Stimulated activated CD8-positive, alpha-beta memory T cell treated with anti-CD3 and anti-CD28 coated beads, Interleukin-15, amount 100 ng/mL, for 48 hours (primary cell): ENCODE measurements around the gene CPAMD8.
"Not testable (repeated sequence)": the region's sequence is repeated elsewhere in the genome, so short reads cannot be mapped to it uniquely, and the experiment has no call there.

Experiments
- DNase-seq, 2 donors: peaks; one replicate each; pipeline ENCODE4 v3.0.0-alpha.2; 2020; ENCODE audit warnings: low read depth in 2 of 2

Gene CPAMD8

DNA sequence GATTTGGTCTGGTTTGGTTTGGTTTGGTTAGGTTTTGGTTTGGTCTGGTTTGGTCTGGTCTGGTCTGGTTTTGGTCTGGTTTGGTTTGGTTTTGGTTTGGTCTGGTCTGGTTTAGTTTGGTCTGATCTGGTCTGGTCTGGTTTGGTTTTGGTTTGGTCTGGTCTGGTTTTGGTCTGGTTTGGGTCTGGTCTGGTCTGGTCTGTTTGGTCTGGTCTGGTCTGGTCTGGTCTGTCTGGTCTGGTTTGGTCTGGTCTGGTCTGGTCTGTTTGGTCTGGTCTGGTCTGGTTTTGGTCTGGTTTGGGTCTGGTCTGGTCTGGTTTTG lies 151.7 kb downstream of the CPAMD8 start:
- DNase-seq, result not testable (repeated sequence)

DNA sequence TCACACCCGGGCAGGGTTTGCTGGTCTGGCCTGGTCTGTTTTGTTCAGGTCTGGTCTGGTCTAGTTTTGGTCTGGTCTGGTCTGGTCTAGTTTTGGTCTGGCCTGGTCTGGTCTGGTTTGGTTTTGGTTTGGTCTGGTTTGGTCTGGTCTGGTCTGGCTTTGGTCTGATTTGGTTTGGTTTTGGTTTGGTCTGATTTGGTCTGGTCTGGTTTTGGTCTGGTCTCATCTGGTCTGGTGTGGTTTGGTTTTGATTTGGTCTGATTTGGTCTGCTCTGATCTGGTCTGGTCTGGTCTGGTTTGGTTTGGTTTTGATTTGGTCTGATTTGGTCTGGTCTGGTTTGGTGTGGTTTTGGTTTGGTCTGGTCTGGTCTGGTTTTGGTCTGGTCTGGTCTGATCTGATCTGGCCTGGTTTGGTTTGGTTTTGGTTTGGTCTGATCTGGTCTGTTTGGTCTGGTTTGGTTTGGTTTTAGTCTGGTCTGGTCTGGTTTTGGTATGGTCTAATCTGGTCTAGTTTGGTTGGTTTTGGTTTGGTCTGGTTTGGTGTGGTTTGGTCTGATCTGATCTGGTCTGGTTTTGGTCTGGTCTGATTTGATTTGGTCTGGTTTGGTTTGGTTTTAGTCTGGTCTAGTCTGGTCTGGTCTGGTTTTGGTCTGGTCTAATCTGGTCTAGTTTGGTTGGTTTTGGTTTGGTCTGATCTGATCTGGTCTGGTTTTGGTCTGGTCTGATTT lies 152.2 kb downstream of the CPAMD8 start:
- no peak for DNase-seq

DNA sequence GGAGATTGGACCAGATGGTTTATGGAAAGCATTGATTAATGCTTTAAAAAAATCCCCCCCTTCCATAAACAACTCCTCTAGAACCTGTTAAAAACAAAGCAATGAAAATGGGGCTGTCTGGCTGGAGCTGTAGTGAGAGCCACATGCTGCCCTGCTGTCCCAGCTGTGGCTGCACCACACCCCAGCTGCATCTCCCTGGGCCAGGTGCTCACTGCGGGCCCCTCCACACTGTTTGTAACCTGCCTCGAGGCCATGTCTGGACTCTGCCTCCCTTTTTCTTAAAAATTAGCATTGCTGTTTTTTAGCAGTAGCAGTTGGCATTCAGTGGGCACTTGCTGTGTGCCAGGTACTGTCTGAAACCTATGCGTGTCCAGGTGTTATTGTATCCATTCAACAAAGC lies 153.0 kb downstream of the CPAMD8 start:
- DNase-seq, result no peak

DNA sequence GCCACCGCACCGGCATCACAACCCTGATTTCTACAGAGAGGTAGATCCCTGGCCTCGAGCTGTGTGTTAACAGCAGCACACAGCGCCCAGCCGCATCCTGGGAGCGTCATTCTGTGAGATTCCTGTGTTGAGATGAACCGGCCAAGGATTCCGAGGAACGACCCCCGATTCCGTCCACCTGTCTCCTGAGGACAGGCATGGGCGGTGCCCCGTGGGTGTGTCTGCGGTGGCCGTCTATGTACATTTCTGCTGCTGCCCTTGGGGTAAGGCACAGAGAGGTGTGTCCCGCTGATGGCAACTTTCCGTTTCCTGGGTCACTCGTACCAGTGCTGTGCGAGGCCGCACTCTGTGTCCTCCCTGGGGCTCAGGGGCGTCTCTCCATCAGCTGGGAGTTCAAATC lies 153.9 kb downstream of the CPAMD8 start:
- DNase-seq, result no peak

DNA sequence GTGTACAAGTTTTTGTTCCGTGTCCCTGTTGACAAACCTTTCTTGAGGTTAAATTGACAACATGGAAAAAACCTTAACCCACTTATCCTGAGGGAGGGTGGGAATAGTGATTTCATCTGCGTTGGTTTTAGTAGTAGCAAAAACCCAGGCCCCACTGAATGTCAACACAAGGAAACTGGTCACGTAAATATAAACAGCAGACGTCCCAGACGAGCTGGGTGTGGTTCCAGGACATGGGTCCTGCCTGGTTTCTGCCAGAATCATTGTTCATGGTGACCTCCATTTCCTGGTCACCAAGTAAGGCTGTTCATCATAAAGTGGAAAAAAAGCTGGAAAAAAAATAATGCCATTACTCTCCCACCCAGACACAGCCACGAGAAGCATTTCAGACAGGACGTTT lies 154.7 kb downstream of the CPAMD8 start:
- no peak for DNase-seq

DNA sequence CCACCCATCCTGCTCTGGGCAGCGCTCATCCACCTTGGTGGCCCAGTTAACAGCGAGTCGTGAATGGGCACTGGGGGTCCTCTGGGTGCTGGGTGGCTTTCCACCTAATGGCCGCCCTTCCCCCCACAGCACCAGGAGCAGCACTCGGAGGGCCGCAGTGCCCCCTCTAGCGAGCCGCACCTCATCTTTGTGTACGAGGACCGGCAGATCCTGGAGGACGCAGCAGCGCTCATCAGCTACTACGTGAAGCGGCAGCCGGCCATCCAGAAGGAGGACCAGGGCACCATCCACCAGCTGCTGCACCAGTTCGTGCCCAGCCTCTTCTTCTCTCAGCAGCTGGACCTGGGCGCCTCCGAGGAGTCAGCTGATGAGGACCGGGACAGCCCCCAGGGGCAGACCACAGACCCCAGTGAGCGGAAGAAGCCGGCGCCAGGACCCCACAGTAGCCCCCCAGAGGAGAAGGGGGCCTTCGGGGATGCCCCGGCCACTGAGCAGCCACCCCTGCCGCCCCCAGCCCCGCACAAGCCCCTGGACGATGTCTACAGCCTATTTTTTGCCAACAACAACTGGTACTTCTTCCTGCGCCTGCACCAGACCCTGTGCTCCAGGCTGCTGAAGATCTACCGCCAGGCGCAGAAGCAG lies 157.2 kb downstream of the CPAMD8 start:
- DNase-seq, result no peak

DNA sequence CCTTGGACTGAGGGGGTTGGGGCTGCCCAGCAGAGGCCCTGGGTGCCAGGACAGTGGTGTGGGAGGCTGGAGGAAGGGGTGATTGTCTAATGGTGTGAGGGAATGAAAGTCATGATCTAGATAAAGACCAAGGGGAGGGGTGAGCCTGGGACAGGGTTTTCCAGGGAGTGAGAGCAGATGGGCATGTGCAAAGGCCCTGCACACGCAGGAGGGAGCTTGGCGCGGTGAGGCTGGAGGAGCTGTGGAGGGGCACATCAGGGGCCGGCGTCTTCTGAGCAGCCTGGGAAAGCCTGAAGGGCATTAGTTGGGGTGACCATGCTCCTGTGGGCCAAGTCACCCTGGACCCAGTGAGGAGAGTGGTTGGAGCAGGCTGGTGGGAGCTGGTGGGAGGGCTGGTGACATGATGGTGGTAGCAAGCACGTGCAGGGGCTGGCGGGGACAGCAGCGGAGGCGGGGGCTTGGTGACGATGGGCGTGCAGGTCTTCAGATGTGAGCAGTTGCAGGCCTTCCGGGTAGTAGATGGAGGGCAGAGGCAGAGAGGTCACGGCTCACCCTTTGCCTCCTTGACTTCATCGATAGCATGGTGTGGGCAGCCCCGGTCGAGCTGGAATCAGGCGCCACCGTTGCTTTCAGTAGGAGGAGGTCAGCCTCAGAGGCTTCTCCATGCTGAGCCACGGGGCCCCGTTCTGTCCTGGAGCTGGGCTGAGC lies 158.0 kb downstream of the CPAMD8 start:
- DNase-seq, result no peak

DNA sequence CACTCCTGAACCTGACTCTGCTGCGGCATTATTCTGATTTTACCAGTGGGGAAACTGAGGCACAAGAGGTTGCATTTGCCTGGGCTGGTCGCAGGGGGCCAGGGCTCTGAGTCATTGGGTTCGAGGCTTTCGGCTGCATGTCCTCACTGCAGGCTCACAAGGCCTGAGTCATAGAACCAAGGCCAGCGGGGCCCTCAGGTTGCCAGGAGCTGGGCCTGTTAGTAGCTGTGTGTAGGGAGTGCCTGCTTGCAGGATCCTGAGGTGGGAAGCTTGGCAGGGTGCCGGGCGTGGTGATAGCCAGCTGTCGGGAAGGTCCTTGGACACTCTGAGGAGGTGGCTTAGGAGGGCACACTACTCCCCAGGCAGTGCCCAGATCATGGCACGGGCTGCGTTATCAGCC lies 159.4 kb downstream of the CPAMD8 start:
- no peak for DNase-seq

DNA sequence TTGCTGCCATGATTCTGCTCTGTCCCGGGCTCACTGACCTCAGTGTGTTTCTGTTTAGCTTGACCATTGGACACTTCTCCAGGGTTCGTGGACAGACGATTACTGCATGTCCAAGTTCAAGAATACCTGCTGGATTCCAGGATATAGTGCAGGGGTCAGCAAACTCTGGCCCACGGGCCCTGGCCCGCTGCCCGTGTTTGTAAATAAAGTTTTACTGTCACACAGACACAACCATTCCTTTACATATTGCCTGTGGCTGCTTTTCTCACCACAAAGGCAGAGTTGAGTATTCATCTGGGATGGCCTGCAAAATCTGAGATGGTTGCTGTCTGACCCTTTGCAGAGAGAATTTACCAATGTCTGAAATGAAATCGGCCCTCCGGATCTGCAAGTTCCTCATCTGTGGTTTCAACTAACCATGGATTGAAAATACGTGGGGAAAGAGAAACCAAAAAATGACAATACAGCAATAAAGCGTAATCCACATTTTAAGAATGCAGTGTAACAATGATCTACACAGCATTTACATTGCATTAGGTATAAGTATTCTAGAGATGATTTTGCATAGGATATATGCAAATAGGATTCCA lies 163.7 kb downstream of the CPAMD8 start:
- DNase-seq, result no peak

DNA sequence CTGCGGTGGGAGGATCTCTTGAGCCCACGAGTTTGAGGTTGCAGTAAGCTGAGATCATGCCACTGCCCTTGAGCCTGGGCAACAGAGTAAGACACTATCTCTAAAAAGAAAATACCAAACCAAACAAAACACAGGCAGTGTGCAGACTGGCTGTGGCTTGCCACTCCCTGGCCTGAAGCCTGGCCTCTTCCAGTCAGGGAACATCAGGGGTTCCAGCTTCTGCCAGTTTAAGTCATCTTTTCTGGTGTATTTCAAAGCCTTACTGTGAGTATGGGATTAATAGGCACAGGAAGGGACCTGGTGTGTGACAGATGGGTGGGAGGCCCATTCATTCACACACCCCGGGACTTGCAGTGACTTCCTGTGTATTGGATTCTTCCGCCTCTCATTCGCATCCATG lies 164.8 kb downstream of the CPAMD8 start:
- no peak for DNase-seq

DNA sequence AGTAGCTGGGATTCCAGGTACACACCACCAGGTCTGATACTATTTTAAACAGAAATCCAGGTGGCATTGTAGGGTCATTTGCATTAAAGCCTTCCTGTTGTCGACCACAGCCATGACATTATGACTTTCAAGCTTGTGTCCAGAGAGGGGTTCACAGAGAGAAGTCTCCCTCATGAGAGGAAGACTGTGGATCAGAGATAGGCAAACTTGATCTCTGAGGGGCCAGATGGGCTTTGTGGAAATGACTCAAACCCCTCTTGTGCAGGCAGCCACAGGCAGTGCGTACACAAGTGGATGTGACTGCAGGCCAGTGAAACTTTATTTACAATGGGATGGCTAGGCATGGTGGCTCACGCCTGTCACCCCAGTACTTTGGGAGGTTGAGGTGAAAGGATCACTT lies 165.6 kb downstream of the CPAMD8 start:
- no peak for DNase-seq

DNA sequence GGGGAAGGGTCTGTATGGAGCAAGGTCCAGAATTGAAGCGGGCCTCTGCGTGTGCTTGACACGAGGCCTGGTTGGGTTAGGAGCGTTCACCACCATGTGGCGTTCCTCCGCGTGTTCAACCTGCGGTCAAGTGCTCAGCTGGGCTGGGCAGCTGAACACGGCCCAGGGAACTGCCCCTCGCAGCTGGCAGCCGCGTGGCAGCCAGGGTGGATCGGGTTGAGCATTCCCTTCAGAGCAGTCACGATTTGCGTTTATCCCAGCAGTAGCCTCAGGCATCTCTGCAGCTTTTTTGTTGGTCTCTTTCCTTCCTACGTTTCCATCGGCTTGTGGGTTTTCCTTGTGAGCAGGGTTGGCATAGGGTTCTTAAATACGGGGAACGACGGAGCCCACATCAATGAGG lies 166.5 kb downstream of the CPAMD8 start:
- no peak for DNase-seq

DNA sequence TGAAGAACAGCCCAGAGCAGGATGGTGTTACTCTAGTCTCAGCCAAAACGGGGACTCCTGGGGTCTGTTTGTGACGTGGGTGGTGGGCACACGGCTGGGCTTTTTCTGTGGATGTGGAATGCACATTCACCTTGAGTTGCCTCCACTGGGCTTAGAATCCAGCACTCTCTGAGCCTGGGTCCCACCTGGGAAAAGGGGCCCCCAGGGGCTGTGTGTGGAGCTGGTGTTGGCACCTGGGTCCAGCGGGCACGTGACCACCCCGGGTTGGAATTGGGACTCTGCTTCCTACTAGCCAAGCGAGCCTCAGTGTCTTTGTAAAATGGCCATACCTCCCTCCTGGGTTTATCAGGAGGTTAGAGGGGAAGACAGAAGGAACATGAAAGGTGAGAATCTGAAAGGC lies 167.0 kb downstream of the CPAMD8 start:
- DNase-seq, result no peak

DNA sequence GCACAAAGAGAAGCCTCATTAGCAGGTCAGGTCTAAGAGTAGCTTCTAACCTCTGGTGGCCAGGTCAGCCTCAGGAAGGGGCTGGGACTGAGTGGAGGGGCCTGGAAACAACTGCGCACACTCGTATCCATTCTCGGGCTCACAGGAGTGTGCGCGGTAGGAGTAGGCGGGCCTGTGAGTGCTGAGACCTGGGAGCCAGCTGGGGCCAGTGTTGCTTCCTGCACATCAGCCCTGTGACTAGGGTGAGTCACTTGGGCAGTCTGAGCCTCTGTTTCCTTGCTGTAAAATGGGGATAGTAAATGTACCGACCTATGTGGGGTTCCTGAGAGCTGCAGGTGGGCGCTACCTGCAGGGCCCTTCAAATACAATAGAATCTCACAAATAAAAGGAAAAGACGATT lies 170.5 kb downstream of the CPAMD8 start:
- no peak for DNase-seq

DNA sequence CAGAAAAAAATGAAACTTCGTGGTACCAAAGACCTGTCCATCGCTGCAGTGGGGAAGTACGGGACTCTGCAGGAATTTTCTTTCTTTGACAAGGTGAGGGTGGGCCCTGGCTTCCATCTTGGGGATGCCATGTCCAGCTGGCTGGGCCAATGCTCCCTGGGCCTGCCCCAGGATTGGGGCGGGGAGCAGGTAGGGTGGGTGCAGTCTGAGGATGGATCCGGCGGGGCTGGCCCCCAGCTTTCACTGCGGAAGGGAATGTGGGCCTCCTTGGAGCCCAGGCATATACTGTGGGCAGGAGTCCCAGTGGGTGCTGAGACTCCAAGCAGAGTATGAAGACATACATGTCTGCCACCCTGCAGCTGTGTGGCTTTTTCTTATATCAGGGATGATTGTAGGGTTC lies 173.5 kb downstream of the CPAMD8 start:
- DNase-seq, result no peak

DNA sequence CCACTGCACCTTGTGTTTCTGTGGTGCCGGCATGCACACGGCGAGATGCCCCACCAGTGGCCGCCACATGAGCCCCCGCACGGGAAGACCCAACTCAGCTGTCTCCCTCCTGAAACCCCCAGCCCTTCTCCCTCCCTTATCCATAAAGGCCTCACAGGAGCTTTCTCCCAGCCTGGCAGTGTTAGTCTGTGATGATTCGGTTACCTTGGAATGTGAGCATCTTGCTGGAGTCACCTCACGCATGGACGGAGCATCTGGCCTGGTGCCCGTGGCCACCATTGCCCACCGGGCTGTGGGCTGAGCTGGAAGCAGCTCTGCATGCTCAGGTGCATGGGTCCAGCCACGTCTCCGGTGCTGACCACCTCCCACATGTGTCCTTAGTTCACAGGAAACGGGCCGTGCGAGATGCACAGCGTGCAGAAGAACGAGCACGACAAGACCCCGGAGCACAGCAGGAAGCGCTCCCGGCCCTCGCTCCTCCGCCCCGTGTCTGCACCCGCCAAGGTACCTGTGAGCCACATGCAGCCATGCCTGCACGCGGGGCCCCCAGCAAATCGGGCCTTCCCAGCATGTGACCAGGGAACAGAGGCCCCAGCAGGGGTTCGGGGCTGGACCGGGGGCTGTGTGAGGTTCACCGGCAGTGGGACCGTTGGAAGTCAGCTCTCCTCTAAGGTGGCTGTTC lies 175.4 kb downstream of the CPAMD8 start:
- DNase-seq, result no peak

DNA sequence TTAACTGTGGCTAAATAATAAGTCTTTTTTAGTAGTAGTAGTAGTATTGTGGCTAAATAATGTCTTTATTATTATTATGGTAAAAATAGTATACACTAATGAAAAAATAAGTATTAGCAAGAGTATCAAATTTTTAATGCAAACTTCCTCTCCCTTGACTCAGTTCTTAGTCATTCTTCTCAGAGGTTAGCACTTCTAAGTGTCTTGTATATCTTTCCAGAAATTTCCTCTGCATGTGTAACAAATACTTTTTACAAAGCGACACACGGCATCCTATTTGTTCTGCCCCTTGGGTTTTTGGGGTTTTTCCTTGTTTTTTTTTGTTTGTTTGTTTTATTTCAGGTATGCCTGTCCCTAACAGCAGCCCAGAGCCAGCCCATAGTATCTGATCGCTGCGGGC lies 176.5 kb downstream of the CPAMD8 start:
- DNase-seq, result no peak

DNA sequence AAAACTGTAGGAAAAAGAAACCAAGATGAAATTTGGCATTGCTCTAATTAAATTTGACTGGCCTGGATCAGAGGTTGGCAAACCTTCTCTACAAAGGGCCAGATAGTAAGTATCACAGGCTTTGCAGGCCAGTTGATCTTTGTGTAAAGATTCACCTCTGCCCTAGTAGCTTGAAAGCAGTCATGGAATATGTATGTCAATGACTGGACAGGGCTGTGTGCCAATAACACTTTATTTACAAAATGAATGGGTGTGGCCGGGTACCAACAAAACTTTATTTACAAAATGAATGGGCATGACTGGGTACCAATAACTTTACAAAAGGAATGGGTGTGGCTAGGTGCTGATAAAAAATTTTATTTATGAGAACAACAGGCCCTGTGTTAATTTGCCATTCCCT lies 177.4 kb downstream of the CPAMD8 start:
- no peak for DNase-seq

DNA sequence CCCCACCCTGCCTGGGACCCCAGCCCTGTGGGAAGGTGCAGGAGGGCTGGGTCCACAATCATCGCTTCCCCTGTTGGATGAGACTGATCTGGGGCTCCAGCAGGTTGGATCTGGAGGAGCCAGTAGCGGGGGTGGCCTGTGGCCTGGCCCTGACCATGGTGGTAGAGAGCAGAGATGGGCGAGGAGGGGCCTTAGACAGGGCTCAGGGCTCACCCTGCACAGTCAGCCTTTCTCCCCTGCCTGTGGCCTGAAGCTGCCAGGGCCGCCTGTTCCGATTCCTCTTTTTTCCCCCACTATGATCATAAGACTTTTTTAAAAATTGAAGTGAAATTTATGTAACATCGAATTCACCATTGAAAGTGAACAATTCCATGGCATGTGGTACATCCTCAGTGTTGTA lies 179.2 kb downstream of the CPAMD8 start:
- no peak for DNase-seq

DNA sequence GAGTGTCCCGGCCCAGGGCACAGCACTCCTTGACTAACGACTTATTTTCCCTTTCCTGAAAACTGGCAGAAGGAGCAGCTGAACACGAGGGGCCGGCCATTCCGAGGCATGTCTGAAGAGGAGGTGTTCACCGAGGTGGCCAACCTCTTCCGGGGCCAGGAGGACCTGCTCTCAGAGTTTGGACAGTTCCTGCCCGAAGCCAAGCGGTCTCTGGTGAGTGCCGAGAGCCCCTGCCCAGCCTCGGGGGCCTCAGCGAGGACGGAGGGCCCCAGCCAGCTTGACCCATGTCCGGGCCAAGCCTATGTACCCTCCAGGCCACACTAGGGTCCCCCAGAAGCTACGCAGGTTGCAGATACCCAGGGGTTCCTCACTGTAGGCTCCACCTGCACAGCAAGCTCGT lies 179.7 kb downstream of the CPAMD8 start:
- no peak for DNase-seq
